GM12865 (cell line): ENCODE data around the gene NR2F6.

ENCODE experiments used
- DNase-seq: peaks from one replicate; pipeline ENCODE4 v3.0.0; 2010; ENCODE audit warnings: low read depth
- H3K4me3 ChIP-seq: 2 replicates; pipeline ENCODE4 v1.5.1; 2011; ENCODE audit warnings: mild to moderate bottlenecking, low read depth, low read length, control low read depth
- CTCF ChIP-seq: IDR thresholded peaks from 2 replicates; pipeline ENCODE4 v1.5.1; 2011; ENCODE audit warnings: low read length, control low read depth, low read depth, inconsistent platforms; ENCODE audit not compliant: insufficient read depth; ENCODE audit errors: missing control alignments

NR2F6 gene

GRCh38 chr19:17245535-17245984, at the start of gene NR2F6:
TSS of gene NR2F6 (minus strand) at chr19:17245919. CDS start at chr19:17245220, 699 bp downstream.
- peak within 1 kb of the TSS; percentile 70 for H3K4me3 ChIP-seq
- no peak for TF ChIP-seq CTCF
- DNase-seq, result no peak

- peak; percentile 69 for DNase-seq
- no peak overlapping the region for H3K4me3 ChIP-seq
- TF ChIP-seq CTCF, result no peak
Observed at GRCh38 chr19:17294051-17294891, 48.6 kb upstream of the NR2F6 start.

- no peak for TF ChIP-seq CTCF
- no peak overlapping the region for H3K4me3 ChIP-seq
- DNase-seq, result no peak
Observed at GRCh38 chr19:17293605-17294004, 47.9 kb upstream of the NR2F6 start.

GRCh38 chr19:17292301-17293074, 46.8 kb upstream of the NR2F6 start:
- peak overlapping the region; percentile 51 for H3K4me3 ChIP-seq
- peak; percentile 84 for TF ChIP-seq CTCF
- DNase-seq, result peak; percentile 90

- no peak overlapping the region for H3K4me3 ChIP-seq
- DNase-seq, result peak; percentile 91
- no peak for TF ChIP-seq CTCF
Observed at GRCh38 chr19:17289489-17289888, 43.8 kb upstream of the NR2F6 start.

- TF ChIP-seq CTCF, result no peak
- no peak overlapping the region for H3K4me3 ChIP-seq
- no peak for DNase-seq
Observed at GRCh38 chr19:17286752-17287151, 41.0 kb upstream of the NR2F6 start.
